Activated CD4-positive, alpha-beta T cell treated with anti-CD3 and anti-CD28 coated beads for 48 hours (primary cell): ENCODE measurements around the gene KRT28.
A peak's percentile ranks its signal among the peaks of the same experiment; 100 is the strongest.

Source experiments
- DNase-seq: peaks from one replicate; pipeline ENCODE4 v3.0.0-alpha.2; 2020

Gene KRT28, protein sequence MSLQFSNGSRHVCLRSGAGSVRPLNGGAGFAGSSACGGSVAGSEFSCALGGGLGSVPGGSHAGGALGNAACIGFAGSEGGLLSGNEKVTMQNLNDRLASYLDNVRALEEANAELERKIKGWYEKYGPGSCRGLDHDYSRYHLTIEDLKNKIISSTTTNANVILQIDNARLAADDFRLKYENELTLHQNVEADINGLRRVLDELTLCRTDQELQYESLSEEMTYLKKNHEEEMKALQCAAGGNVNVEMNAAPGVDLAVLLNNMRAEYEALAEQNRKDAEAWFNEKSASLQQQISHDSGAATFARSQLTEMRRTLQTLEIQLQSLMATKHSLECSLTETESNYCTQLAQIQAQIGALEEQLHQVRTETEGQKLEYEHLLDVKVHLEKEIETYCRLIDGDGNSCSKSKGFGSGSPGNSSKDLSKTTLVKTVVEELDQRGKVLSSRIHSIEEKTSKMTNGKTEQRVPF

DNA sequence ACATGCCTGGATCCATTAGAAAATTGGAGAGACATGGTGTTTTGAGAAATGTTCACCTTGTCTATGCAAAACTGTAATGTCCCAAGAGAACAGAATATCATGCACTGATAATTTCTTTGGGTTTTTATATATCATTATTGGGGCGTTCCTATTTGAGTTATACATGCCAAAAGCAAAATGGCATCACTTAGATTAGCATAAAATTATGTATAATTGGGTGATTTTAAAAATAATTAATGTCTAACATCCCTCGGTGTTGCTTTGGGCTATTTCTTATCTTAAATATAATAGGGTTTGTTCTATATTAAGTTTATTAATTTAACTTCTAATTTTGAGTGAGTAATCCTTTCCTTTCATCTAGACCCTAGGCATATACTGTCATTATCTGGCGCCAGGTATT is at the start of gene KRT28:
KRT28 (minus strand) TSS at position 101 of the 400 bp plus-strand sequence; CDS start at position 35, 66 bp downstream.
- DNase-seq: no peak

DNA sequence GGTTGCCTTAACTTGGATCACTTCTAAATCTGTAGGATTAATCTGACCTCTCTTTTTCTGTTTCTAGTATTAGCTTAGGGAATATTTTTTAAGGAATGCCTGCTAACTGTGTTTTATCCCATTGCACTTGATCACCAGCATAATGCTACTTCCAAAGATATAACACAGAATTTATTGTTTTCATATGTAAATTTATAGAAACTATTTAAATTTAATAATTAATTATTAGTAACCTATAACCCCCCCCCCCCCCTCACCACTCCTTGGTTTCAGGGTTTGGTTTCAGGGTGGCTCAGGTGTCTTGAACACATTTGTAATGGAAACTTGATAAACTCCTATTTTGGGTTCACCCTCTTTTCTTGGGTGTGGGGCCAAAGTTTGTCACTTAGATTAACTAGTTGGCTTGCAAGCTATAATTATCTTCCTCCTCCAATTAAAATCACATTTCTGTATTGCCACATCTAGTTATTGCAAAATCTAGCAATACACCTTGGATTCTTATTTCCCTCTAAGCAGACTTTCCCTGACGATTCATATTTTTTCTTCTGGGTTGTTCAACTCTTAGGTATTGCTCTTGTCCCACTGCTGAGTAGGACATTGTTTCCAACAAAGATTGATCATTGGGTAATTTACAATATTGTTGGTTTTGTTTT is 49.0 kb upstream of the KRT28 start:
- DNase-seq: no peak

DNA sequence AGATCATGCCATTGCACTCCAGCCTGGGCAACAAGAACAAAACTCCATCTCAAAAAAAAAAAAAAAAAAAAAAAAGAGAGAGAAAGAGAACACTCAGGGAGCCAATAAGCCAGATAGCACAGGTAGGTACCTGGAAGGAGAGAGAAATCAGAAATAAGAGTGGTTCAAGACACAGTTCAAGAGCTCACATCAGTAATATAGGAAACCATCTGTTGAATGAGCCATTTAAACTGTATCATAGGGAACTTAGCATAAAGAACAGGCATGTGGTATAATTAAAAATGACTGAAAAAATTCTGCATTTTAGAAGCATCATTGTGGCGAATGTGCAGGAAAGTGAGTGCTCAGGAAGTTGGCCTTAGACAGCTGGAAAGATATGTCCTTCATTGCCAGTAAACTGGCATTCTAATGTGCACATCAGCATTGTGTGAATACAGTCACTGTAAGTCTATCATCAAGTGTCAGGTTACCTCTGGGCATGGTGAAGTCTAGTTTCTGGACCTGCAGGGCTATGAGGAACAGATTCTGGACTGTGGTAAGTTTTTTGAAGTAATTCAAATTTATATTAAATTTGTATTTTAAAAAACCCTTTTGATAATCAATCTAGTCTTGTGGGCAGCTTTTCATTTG is 46.9 kb upstream of the KRT28 start:
- DNase-seq: no peak

DNA sequence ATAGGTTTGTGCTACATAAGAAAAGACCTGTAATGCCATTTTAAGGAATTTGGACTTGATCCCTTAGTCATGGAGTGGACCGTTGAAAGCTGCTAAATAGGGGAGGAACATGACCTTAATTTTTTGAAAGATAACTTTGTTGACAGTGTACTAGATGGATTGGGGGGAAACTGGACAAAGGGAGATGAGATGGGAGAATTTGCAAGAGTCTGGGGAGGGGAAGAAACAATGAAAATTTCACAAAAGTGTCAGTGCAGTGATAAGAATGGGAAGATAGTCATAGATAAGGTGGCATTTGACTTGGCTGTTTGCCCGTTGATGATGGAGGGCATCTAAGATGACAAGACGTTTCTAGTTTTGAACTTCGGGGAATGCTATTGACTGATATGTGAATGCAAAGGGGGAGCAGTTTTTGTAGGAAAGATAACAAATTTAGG is 44.9 kb upstream of the KRT28 start:
- no peak for DNase-seq

DNA sequence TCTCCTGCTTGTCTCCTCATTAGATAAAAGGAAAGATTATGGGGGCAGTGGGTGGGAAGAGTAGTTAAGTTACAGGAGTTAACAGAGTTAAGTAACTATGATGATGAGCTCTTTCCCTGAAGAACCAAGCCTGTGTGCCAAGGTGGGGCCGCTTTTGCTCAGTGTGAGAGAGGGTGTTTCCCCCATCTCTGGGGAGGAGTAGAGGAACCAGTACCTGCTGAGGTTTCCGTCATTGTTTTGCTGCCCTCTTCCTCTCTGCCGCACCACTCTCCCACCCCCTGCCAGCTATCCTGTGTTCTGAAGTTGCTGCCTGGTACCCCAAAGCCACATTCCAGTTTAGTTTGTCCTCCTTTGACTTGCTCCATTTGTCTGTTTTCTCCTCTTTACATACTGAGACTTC is 43.5 kb upstream of the KRT28 start:
- DNase-seq: no peak

DNA sequence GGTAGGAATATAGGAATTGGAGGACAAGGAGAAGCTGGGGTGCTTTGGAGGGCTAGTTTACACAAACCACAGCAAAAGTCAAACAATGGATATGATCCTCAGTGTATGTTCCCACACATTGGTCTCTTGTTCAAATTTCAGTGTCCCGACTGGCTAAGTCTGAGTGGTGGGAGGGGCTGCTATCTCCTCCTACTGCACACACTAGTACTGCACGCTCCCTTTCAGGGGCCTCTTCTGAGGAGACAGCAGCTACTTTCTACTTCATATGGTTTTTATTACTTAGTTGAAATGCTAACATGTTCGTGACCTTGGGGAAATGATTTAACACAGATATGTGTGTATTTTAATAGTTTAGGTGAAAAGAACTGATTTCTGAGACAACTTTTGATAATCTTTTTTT is 41.5 kb upstream of the KRT28 start:
- no peak for DNase-seq

DNA sequence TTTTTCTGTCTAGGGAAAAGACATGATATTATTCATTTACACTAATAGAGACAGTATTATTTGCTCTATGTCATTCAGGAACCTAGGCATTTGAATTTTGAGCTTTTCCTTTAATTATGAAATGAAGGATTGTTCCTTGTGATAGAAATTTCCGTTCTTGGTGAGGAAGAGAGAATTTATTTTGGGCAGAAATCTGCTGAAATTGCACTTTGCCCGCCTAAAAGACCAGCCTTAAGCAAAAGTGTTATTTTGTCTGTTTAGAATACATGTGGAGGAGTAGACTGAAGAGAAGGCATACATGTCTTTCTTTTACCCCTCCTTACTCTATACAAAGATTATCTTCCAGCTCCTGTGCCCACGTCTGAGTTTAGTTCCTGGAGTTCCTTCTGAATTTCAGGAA is 39.4 kb upstream of the KRT28 start:
- DNase-seq: no peak

DNA sequence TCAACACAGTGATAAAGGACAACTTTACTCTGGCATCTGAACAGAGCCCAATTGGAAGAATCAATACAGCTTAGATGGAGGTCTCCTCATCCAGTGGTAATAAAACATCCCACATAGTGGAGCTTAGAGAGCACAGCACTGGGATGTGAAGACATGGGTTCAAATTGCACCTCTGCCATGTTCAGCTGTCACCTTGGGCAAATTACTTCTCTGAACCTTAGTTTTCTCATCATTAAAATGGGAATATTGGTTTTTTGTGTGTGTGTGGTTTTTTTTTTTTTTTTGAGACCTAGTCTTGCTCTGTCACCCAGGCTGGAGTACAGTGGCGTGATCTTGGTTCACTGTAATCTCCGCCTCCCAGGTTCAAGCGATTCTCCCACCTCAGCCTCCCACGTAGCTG is 36.3 kb upstream of the KRT28 start:
- DNase-seq: no peak

DNA sequence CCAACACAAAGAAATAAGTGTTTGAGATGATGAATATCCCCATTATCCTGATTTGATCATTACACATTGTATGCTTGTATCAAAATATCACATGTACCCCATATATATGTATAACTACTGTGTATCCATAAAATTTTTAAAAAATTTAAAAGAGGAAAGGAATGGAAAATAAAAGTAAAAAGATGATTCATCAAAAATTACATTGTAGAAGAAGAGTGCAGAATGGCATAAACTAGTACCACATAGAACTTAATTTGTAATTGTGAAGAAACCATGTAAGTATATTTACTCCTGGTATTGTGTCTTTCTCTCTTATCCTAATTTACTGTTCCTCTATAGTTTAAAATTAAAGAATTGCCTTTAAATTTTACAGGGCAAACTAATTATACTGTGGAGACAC is 34.1 kb upstream of the KRT28 start:
- no peak for DNase-seq

DNA sequence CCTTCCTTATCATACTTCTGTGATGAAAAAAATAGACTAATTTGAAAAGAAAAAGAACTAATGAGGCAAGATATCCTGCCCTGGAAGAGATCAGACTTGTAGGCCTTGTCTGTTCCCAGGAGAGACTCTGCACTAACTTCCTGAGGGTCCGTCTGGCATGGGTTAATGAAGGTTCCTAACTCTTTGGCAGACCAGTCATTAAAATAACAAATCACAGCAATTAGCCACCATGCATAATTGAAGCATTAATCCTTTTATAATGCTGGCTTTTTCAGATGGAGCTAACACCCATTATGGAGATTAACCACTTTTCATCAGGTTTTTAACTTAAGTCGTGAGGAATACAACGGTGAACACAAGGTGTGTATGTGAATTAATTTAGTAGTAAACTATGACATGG is 33.1 kb upstream of the KRT28 start:
- DNase-seq: no peak

DNA sequence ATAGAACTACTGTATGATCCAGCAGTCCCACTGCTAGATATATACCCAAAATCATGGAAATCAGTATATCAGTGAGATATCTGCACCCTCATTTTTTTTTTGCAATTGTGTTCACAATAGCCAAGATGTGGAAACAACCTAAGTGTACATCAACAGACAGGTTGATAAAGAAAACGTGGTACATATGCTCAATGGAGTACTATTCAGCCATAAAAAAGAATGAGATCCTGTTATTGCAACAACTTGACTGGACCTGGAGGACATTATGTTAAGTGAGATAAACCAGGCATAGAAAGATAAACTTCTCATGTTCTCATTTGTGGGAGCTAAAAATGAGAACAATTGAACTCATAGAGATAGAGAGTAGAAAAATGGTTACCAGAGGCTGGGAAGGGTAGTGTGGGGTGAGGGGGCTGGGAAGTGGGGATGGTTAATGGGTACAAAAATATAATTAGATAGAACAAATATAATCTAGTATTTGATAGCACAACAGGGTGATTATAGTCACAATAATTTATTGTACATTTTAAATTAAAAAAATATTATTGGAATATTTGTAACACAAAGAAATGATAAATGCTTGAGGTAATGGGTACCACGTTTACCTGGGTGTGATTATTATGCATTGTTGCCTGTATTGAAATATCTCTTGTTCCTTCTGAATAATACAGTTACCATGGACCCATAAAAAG is 30.5 kb upstream of the KRT28 start:
- DNase-seq: no peak

DNA sequence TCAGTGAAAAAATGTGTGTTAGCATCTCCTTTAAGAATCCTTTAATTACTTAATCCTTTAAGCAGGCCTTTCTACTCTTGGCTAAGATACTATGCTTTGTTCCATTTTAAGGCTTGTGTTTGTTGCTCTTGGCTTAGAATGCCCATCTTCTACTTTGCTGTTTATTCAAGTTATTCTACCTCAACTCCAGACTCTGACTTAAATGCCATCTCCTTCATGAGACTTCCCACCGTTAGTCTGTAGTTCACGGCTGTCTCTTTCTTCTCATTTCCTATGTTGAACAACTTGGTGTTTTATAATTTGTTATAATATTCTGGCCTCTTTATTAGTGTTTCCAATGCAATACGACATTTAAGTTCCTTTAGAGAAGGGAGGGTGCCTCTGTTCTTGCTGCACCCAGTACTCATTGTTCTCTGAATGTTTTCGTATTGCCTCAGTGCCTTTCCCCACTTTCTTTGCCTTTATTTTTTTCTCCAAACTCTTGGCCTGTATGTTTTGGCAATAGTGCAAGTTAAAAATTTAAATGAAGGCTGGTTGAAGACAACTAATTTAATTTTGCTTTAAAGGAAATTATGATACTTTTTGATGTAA is 28.8 kb upstream of the KRT28 start:
- DNase-seq: no peak

DNA sequence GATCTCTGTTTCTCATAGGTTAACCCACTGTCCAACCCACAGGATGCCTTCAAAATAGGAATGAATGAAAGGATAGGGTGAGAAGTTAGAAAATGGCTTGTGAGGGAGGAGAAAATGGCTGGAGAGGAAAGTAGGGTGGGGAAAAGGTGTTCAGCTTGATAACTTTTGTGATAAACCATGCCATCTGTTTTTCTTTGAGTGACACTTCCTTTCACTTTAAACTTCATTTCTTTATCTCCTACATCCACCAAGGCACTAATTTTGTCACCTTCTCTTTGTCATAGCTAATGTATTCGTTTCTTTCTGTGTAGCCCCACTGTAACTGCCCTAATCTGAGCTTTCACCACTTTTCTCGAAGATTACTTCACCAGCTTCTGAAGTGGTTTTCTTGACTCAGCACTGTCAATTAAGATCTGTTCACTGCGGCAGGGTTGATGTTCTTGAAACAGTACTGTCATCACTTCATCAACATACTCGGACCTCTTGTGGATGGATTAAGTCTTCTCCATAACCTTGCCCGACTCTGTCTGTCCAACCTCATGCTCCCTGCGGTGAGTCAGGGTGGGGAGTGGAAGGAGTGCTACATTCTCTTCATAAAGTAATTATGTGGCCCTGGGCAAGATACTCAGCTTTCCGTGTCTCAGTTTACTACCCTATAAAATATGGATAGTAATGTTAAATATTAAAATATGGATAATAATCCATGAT is 28.1 kb upstream of the KRT28 start:
- peak; percentile 14 for DNase-seq

DNA sequence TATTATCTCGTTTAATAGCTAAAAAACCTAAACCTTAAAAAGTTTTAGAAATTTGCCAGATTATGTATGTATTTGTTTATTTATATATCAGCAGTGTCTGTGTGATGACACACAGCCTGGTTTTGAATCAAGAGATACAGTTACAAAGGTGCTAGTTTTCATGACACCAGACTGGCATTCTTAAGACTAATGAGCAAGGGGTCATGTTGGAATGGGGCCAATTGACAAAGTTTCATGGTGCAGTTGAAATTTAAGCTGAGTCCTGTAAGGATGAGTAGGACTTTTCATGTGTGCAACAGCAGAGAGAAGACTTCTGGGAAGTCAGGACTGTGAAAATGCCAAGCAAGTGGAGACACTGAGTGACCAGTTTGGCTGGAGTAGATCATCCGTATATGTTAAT is 25.8 kb upstream of the KRT28 start:
- no peak for DNase-seq

DNA sequence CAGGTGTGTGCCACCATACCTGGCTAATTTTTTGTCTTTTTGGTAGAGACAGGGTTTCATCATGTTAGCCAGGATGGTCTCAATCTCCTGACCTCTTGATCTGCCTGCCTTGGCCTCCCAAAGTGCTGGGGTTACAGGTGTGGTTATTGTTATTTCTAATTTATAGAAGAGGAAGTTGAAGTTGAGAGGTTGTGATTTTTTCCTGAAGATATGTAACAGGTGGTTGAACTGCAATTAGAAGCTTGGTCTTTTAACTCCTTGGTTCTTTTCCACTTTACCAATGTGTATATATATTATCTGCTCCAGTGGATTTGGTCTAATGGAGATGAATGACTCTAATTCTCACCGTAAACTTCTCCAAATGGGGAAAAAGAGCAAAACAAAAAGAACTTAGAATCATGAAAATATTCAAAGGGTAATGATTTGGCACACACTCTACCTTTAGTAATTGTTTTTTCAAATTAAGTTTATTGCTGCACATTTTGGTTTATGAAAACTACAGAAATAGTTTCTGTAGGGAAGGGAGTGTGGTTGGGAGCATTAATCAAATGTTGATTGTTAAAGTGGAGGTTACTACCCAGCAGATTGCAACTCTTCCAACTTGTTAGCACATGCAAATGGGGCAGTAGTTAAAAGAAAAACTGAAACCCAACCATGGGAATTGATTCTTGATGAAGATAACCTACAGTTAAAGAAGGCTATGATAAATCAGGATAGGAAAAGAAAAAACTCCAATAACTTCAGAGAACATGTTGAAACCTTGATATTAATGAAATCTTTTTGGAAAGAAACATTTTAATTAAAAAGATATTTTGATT is 24.5 kb upstream of the KRT28 start:
- no peak for DNase-seq

DNA sequence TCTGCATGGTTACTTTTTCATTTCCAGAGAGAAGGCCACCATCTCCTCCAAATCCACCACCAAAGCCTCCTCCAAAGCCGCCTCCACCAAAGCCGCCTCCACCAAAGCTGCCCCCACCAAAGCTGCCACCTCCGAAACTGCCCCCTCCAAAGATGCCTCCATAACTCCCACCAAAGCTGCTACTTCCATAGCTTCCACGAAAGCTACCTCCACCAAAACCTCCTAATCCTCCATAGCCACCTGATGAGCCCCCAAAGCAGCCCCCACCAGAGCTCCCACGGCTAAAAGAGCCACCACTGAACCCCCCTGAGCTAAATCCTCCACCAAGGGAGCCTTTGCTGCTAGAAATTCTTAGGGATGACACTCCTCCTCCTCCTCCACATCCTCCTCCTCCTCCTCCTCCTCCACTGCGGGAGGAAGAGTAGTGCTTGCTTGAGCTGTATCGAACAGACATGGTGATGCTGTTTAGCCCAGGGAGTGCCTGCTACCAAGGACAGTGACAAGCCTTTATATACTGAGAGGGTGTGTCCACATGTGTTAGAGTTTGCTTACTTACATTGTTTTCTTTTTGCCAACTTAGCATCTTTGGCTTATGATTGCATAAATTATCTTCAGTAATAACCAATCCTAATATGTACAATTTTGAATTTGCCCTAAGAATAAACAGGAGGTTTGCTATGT is 22.5 kb upstream of the KRT28 start, which contains the start of gene KRT10:
KRT10 (minus strand) TSS at position 483 of the 681 bp plus-strand sequence; CDS start at position 454, 29 bp downstream.
- no peak for DNase-seq

DNA sequence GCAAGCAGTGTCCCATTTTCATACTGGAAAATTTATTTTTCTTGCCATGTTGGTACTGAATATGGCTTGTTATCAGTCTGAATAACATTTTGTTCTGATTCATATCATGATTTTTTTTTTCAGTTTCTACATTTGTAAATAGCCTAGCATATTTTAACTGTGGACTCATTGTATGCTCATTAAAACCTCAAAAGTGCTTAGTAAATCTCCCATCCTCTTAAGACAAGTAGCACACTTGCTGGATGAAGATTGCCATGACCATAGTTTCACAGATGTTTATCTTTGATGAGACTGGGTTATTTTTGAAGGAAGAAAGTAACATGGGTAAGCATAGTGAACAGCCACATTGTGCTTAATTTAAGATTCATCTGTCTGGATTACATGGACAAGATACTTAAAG is 21.8 kb upstream of the KRT28 start:
- DNase-seq: no peak

DNA sequence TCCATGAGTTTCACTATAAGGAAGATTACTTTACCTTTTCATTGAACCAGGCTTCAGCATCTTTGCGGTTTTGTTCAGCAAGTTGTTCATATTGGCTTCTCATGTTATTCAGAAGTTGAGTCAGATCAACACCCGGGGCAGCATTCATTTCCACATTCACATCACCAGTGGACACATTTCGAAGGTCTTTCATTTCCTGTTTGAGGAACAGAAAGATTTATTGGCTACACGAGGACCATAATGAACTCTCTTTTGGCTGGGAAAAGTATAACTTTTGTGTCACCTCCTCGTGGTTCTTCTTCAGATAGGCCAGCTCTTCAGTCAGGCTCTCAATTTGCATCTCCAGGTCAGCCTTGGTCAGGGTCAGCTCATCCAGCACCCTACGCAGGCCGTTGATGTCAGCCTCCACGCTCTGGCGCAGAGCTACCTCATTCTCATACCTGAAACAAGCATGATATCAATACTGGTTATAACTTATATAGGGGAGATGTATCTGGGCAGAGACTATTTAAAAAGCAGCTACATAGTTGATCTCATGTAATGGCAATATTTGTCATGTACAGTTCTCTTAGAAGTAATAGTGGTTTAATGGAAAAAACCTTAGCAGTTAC is 20.6 kb upstream of the KRT28 start:
- DNase-seq: peak; percentile 15

DNA sequence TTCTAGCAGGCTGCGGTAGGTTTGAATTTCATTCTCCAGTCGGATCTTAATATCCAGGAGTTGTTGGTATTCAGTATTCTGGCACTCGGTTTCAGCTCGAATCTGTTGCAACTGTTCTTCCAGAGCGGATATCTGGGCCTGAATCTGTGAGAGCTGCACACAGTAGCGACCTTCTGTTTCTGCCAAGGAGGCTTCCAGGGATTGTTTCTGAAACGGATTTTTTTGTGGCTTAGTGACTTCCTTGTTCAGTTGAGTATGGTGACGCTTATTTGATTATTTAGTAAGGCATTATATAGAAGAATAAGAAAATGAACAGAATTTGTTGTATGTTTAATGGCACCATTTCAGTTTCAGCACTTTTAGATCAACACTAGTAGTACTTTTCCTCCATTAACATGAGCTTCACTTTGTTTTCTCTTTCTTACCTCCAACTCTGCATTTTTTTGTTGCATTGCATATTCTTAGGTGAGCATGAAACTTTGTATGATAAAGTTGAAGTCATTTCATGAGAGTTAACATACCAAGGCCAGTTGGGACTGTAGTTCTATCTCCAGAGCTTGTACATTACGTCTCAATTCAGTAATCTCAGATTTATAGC is 19.9 kb upstream of the KRT28 start:
- DNase-seq: no peak
